Subcutaneous adipose tissue (tissue), 4 donors: ENCODE results near the gene MTAP. TPM values are rescaled to one million over a fixed set of nuclear protein-coding genes. Genes with fewer than 3 reads are reported as not detected.

Experiments
- total RNA-seq, 4 donors: library from RNA; depleted of rRNA; stranded (reverse); fragments of >200 nt; gene quantifications; one replicate each; pipeline ENCODE4 v1.1.0, GENCODE V29; 2016
- TF ChIP-seq, protein P1 (sequence below): fragments of 450-650 bp; IDR thresholded peaks from one replicate; pipeline ENCODE4 v1.5.1; 2016; ENCODE audit warnings: low read depth, mild to moderate bottlenecking, control low read depth, antibody characterized with exemption, moderate library complexity

Gene MTAP
- total RNA-seq, 4 donors from 2014 or later, result 17.7 to 22.8 (median 20.6) TPM

DNA sequence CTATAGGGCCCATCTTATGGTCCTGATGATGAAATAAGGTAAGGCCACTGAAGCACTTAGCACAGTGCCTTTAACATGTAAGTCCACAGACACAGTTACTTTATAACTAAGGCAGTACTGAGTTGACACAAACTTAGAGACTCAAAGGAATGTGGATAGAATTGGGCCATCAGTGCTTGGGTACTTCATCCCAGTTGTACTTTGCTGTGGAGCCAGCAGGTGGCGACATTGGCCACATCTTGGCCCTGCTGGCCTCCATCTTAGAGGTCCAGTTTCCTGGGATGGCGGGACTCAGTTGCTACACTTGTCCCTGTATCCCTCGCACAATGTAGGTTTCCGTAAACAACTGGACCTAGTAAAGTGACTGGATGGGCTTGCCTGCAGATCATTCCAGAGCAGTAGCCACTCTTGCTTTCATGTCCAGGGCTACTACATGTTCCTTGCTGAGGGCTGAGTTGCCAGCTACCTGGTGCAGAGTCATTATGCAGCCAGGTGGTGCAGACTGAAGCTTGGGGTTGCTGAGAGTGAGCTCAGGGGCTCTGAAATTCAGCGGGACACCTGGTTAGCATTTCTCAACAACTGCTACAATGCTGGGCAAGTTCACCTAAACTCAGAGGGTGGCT is 10.6 kb downstream of the MTAP start:
- TF ChIP-seq, protein P1, sequence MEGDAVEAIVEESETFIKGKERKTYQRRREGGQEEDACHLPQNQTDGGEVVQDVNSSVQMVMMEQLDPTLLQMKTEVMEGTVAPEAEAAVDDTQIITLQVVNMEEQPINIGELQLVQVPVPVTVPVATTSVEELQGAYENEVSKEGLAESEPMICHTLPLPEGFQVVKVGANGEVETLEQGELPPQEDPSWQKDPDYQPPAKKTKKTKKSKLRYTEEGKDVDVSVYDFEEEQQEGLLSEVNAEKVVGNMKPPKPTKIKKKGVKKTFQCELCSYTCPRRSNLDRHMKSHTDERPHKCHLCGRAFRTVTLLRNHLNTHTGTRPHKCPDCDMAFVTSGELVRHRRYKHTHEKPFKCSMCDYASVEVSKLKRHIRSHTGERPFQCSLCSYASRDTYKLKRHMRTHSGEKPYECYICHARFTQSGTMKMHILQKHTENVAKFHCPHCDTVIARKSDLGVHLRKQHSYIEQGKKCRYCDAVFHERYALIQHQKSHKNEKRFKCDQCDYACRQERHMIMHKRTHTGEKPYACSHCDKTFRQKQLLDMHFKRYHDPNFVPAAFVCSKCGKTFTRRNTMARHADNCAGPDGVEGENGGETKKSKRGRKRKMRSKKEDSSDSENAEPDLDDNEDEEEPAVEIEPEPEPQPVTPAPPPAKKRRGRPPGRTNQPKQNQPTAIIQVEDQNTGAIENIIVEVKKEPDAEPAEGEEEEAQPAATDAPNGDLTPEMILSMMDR, result no peak

DNA sequence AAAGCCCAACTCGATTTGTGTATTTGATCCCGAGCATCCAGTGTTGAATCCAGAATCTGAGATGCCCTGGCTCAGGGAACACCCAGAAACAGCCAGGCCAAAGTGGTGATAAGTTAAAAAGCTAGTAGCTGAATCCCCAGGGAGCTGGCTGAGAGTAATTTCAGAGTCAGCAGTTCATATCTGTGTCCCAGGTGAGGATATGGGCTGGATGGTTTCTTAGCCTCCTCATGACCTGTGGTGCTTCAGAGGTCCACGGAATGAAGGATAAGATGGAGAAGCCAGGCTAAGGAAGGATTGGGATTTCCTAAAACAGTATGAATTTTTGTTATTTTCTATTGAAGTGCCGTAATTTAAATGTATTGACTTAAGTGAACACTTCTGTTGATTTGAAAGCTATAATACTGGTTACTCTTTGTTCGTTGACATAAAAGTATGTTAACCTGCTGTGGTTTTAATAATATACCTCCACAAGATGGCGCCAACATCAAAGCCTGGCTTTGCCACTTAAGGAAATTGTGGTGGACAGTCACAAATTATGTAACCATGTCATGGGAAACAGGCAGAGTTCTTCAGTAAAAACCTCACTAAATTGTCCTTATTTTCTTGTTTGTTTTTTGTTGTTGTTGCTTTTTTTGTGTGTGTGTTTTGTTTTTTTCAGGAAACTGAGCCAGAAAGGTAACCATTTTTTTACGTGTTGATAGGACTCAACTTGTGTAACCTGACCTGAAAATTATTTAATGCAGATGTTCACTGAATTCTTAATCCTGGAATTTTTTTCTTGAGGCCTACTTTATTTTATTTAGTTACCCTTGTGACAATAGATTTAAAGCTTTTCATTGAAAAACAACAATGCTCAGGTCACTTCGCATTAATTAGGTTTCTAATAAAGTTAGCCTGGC is 11.4 kb downstream of the MTAP start:
- TF ChIP-seq, protein P1, result no peak

DNA sequence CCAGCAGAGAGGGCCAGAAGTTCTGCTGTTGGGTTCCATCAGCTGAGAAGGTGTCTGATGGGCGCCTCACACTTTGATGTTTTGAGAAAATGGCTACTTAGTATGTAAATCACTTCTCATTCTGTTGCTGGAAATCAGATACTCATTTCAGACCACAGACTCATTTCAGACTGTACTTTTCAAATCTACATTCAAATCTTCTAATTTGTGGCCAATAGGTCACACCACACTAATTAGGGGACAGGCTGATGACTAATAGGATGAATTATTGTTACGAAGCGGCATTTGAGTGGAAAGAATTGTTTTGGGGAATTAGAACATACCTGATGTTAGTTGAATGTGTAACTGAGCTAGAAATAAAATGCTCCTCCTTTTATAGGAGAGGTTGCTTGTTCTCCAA is 13.2 kb downstream of the MTAP start:
- TF ChIP-seq, protein P1, result no peak

DNA sequence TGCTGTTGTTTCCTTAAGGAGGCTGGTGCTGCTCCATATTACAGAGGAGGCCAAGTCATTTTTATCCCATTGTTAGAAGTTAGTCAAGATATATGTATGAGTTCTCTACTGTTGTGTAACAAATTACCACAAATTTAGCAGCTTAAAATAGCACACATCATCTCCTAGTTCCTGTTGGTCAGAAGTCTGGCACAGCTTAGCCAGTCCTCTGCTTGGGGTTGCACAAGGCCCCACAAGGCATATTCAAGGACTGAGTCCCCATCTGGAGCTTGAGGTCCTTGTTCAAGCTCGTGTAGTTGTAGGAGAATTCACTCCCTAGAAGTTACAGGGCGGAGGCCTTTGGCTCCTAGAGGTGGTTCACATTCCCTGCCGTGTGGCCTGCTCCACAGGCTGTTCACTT is 14.7 kb downstream of the MTAP start:
- TF ChIP-seq, protein P1, result no peak

DNA sequence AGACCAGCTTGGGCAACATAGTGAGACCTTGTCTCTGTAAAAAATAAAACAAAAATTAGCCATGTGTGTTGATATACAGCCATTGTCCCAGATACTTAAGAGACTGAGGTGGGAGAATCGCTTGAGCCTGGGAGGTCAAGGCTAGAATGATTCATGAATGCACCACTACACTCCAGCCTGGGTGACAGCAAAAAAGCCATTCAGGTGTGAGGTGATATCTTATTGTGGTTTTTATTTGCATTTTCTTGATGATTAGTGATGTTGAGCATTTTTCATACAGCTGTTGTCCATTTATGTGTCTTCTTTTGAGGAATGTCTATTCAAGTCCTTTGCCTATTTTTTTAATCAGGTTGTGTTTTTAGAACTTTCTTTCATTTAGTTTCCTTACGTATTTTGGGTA is 23.2 kb downstream of the MTAP start:
- TF ChIP-seq, protein P1, result no peak

DNA sequence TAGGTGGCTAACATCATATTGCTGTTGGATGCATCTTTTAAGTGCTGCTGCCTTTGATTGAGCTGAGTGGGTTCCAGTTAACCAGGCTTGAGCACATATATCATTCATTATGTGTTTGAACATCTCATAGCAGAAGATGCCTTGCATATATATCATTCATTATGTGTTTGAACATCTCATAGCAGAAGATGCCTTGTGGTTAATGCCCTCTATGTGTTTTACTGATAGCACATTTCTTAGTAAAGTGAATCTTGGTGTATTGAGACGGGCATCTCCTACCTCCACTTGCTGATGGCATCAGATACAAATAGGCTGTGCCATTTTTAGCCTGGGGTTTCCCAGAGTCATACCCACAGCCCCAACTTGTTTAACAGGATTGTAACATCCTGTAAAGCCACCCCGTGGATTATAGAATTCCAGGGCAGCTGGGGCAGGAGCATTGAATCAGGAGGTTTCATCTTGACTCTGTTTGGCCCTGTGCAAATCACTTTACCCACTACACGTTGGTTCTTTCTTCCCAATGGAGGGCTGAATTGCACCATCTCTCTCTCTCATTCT is 26.5 kb downstream of the MTAP start:
- TF ChIP-seq, protein P1, result no peak

DNA sequence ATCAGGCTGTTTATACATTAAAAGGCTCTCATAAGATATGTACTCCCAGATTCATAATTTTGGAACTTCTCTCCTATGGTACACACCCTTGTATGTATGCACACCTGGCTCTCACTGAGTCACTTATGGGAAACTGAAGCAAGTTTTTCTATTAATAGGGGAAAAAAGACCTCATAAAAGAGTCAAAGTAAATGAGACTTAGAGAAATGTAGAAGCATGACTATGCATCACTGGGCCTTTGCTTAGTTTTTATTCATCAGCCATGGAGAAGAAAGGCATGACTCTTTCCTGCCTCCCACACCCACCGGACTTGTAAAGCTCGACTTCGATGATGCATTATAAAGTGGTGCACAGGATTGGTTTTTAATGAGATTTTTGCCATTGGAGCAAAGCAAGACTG is 28.2 kb downstream of the MTAP start:
- TF ChIP-seq, protein P1, result no peak
